Endothelial cell of umbilical vein (primary cell): ENCODE measurements around the gene DAP. TPM values are rescaled to one million over a fixed set of nuclear protein-coding genes. Genes with fewer than 3 reads are reported as not detected.

ENCODE experiments used
- BruUV-seq: library from RNA; stranded (reverse); fragments of 400-500 nt; replicated peaks from 2 replicates; lab custom pipeline; 2021; lab: Mats Ljungman, UMichigan
- CTCF ChIA-PET: fragments of 300-600, 350-600 bp; sonication (Branson Sonifier 250); formaldehyde crosslinking; loops from one replicate; lab custom pipeline; 2021; ENCODE audit warnings: antibody characterized with exemption, inconsistent platforms; lab: Charles Lee
- POLR2A ChIA-PET: fragments of 300-600, 350-600 bp; sonication (Branson Sonifier 250); formaldehyde crosslinking; loops from one replicate; lab custom pipeline; 2021; ENCODE audit warnings: antibody characterized with exemption, inconsistent platforms; lab: Charles Lee
- DNase-seq: peaks from one replicate; pipeline ENCODE4 v3.0.0-alpha.2; 2011; ENCODE audit warnings: low read depth, low spot score
- FAIRE-seq: peaks from 2 replicates; lab custom pipeline; 2011; peaks lifted over from hg19 to GRCh38; lab: Jason Lieb, UNC
- H2AFZ ChIP-seq: 2 replicates; pipeline ENCODE4 v1.6.0; 2012; ENCODE audit warnings: low read depth, low read length, control low read depth, inconsistent platforms
- H3K27ac ChIP-seq: 2 replicates; pipeline ENCODE4 v1.5.1; 2011; ENCODE audit warnings: low read depth, mild to moderate bottlenecking, control low read depth, low read length, moderate library complexity; ENCODE audit not compliant: insufficient read depth
- H3K27me3 ChIP-seq, 2 experiments: 2 replicates each; pipeline versions ENCODE4 v1.6.0 to v1.6.1; 2011; ENCODE audit warnings: low read length in 2 of 2, mixed read lengths in 1 of 2; ENCODE audit not compliant: control insufficient read depth in 2 of 2, insufficient read depth in 2 of 2
- H3K36me3 ChIP-seq, 2 experiments: 2 replicates in 1 of 2; 3 replicates in 1 of 2; pipeline ENCODE4 v1.5.1; 2011; ENCODE audit warnings: low read length in 2 of 2, mild to moderate bottlenecking in 1 of 2, moderate library complexity in 1 of 2; ENCODE audit not compliant: control insufficient read depth in 2 of 2, insufficient read depth in 2 of 2; ENCODE audit errors: extremely low read depth in 1 of 2
- H3K4me1 ChIP-seq: 3 replicates; pipeline ENCODE4 v1.5.1; 2011; ENCODE audit warnings: mild to moderate bottlenecking, low read length; ENCODE audit not compliant: control insufficient read depth, insufficient read depth; ENCODE audit errors: extremely low read depth
- H3K4me2 ChIP-seq: 2 replicates; pipeline ENCODE4 v1.6.1; 2011; ENCODE audit warnings: low read length, control low read depth, mixed read lengths; ENCODE audit not compliant: insufficient read depth
- H3K4me3 ChIP-seq, 3 experiments: fragments of 200-600 bp in 1 of 3; sonication (generic), shearing (Covaris generic) in 1 of 3; replicated peaks in 1 of 3; 2 replicates each; pipeline ENCODE4 v1.5.1; 2011 to 2016; ENCODE audit warnings: control low read depth in 3 of 3, low read length in 3 of 3, mild to moderate bottlenecking in 2 of 3, inconsistent platforms in 1 of 3, low read depth in 1 of 3, moderate library complexity in 1 of 3; ENCODE audit not compliant: insufficient read depth in 1 of 3
- H3K79me2 ChIP-seq: 2 replicates; pipeline ENCODE4 v1.6.0; 2012; ENCODE audit warnings: low read length, inconsistent platforms; ENCODE audit not compliant: control insufficient read depth, insufficient read depth
- H3K9ac ChIP-seq: replicated peaks from 2 replicates; pipeline ENCODE3; 2011; ENCODE audit warnings: low read length, control low read depth; ENCODE audit not compliant: insufficient read depth; ENCODE audit errors: extremely low read depth
- H3K9me1 ChIP-seq: replicated peaks from 3 replicates; pipeline ENCODE4 v1.6.0; 2011; ENCODE audit warnings: mild to moderate bottlenecking, low read length; ENCODE audit not compliant: control insufficient read depth, insufficient read depth; ENCODE audit errors: extremely low read depth
- H3K9me3 ChIP-seq: replicated peaks from 2 replicates; pipeline ENCODE4 v1.5.1; 2012; ENCODE audit warnings: low read length, inconsistent platforms; ENCODE audit not compliant: control insufficient read depth, insufficient read depth
- H4K20me1 ChIP-seq: replicated peaks from 2 replicates; pipeline ENCODE3; 2011; ENCODE audit warnings: mild to moderate bottlenecking, low read length; ENCODE audit not compliant: control insufficient read depth, insufficient read depth; ENCODE audit errors: extremely low read depth
- EZH2 ChIP-seq: IDR thresholded peaks from 2 replicates; pipeline ENCODE4 v1.6.1; 2012; ENCODE audit warnings: borderline replicate concordance, low read depth, mild to moderate bottlenecking, moderate library complexity, low read length, inconsistent platforms; ENCODE audit not compliant: severe bottlenecking
- FOS ChIP-seq: IDR thresholded peaks from 2 replicates; pipeline ENCODE4 v1.6.1; 2011; ENCODE audit warnings: mild to moderate bottlenecking, low read length, moderate library complexity, borderline replicate concordance; ENCODE audit not compliant: insufficient read depth
- GATA2 ChIP-seq: IDR thresholded peaks from 2 replicates; pipeline ENCODE4 v1.7.0; 2011; ENCODE audit warnings: low read depth, mild to moderate bottlenecking, moderate library complexity, mixed read lengths, low read length; ENCODE audit not compliant: insufficient read length, insufficient read depth
- JUN ChIP-seq: IDR thresholded peaks from 2 replicates; pipeline ENCODE4 v1.6.1; 2011; ENCODE audit warnings: borderline replicate concordance, low read depth; ENCODE audit not compliant: insufficient read length, insufficient read depth
- MAX ChIP-seq: IDR thresholded peaks from 2 replicates; pipeline ENCODE4 v1.6.1; 2011; ENCODE audit not compliant: insufficient read depth, insufficient read length
- MYC ChIP-seq: IDR thresholded peaks from one replicate; pipeline ENCODE4 v1.6.1; 2011; ENCODE audit warnings: mild to moderate bottlenecking, low read depth, low read length
- POLR2A ChIP-seq: IDR thresholded peaks from 2 replicates; pipeline ENCODE4 v1.6.1; 2012; ENCODE audit warnings: low read depth, mild to moderate bottlenecking, control low read depth, low read length
- POLR2AphosphoS5 ChIP-seq: IDR thresholded peaks from 2 replicates; pipeline ENCODE4 v1.6.1; 2012; ENCODE audit warnings: low read depth, mild to moderate bottlenecking, control low read depth, low read length, moderate library complexity; ENCODE audit not compliant: insufficient read depth
- dilution Hi-C: fragments of 300-500 bp; cut with MboI; formaldehyde crosslinking; loops from one replicate; pipeline ENCODE4 v1.15.0; 2019; ENCODE audit warnings: low sequenced_read_pairs; ENCODE audit not compliant: extremely low pct_ligation_motif_present
- intact Hi-C: fragments of 100-400 bp; cut with micrococcal nuclease; formaldehyde crosslinking; loops from one replicate; pipeline ENCODE4 v1.10.0; 2022
- polyA plus RNA-seq, 4 experiments: library from polyadenylated mRNA; depleted of rRNA in 3 of 4; stranded (reverse) in 3 of 4; unstranded in 1 of 4; fragments of >200 nt; gene quantifications; 2 replicates each; pipeline versions ENCODE4 v1.2.1 to v1.2.3, GENCODE V29; 2011 to 2012; ENCODE audit warnings: missing spikeins in 1 of 4
- total RNA-seq: library from RNA; stranded (reverse); gene quantifications from 2 replicates; pipeline ENCODE4 v1.2.3, GENCODE V29; 2021
- TF ChIP-seq, protein P1 (sequence below), 2 donors: IDR thresholded peaks; 1 replicate in 1 of 2; 2 replicates in 1 of 2; pipeline ENCODE4 v1.5.1; 2011; ENCODE audit warnings: low read length in 2 of 2, mild to moderate bottlenecking in 2 of 2, moderate library complexity in 2 of 2, control low read depth in 1 of 2, inconsistent platforms in 1 of 2, low read depth in 1 of 2; ENCODE audit not compliant: insufficient read depth in 1 of 2; ENCODE audit errors: extremely low read depth in 1 of 2

DAP gene
- total and polyA plus RNA-seq, 2 donors (not counting 3 experiments of a cell fraction or from before 2014, with no cell fraction given) = 79.8 to 188 TPM

DNA sequence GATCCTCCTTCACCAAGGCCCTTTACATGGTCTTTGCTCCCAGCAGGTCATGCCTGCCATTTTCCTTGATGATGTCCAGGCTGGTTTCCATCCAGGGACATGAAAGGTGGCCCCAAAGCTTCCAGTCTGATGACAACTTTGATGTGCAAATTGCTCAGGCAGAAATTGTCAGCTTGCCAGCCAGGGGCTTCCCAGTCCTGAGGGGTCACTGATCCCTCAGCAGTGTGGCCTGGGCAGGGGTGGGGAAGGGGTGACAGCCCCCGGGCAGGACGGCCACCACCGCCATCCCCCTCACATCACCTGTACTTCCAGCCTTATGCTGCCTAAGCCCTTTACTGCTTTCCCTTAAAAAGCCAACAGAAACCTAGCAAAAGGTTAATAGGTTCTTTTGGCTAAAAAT is 100.9 kb downstream of the DAP start:
- H3K36me3 ChIP-seq = no peaks in the 10 kb centered on the region
- intact Hi-C loops (no loop called here), dilution Hi-C loops (no loop called here)
- H4K20me1 ChIP-seq = no peaks in the 10 kb centered on the region
- ChIA-PET POLR2A (no interaction called here), CTCF (interaction anchor here (1.5 to 1.6 kb wide), 2 partner anchors 26 to 207 kb away, joined by 3 to 4 read pairs; no protein-coding TSS in a partner anchor)
- H2AFZ ChIP-seq = no peak overlapping the region
- no peak overlapping the region for H3K4me3 ChIP-seq
- H3K79me2 ChIP-seq = no peaks in the 10 kb centered on the region
- H3K9me3 ChIP-seq = no peaks in the 10 kb centered on the region
- H3K9me1 ChIP-seq = no peaks in the 10 kb centered on the region
- no peak overlapping the region for H3K4me2 ChIP-seq
- FAIRE-seq = no peak
- H3K4me1 ChIP-seq = no peaks in the 10 kb centered on the region
- H3K27ac ChIP-seq = no peak overlapping the region
- TF ChIP-seq MAX (no peak), MYC (no peak), JUN (no peak), POLR2AphosphoS5 (no peak), EZH2 (no peak), FOS (no peak), POLR2A (no peak), GATA2 (no peak)
- TF ChIP-seq, protein P1, sequence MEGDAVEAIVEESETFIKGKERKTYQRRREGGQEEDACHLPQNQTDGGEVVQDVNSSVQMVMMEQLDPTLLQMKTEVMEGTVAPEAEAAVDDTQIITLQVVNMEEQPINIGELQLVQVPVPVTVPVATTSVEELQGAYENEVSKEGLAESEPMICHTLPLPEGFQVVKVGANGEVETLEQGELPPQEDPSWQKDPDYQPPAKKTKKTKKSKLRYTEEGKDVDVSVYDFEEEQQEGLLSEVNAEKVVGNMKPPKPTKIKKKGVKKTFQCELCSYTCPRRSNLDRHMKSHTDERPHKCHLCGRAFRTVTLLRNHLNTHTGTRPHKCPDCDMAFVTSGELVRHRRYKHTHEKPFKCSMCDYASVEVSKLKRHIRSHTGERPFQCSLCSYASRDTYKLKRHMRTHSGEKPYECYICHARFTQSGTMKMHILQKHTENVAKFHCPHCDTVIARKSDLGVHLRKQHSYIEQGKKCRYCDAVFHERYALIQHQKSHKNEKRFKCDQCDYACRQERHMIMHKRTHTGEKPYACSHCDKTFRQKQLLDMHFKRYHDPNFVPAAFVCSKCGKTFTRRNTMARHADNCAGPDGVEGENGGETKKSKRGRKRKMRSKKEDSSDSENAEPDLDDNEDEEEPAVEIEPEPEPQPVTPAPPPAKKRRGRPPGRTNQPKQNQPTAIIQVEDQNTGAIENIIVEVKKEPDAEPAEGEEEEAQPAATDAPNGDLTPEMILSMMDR (IDR thresholded peaks at IDR 0.05; ENCODE audit: extremely low read depth in 1 of 2, insufficient read depth in 1 of 2, low read depth in 1 of 2, low read length in 2 of 2) = no peak
- BruUV-seq = no TSS peak
- H3K27me3 ChIP-seq = no peaks in the 10 kb centered on the region
- DNase-seq = no peak
- H3K9ac ChIP-seq = no peak overlapping the region
